Measurements from ENCODE around the gene HERPUD1.

The HERPUD1 gene

GRCh38 chr16:56910654-56911539 lies 21.0 kb upstream of the HERPUD1 start:
- no peak for DNase-seq (ENCODE audit: low spot score)

DNA sequence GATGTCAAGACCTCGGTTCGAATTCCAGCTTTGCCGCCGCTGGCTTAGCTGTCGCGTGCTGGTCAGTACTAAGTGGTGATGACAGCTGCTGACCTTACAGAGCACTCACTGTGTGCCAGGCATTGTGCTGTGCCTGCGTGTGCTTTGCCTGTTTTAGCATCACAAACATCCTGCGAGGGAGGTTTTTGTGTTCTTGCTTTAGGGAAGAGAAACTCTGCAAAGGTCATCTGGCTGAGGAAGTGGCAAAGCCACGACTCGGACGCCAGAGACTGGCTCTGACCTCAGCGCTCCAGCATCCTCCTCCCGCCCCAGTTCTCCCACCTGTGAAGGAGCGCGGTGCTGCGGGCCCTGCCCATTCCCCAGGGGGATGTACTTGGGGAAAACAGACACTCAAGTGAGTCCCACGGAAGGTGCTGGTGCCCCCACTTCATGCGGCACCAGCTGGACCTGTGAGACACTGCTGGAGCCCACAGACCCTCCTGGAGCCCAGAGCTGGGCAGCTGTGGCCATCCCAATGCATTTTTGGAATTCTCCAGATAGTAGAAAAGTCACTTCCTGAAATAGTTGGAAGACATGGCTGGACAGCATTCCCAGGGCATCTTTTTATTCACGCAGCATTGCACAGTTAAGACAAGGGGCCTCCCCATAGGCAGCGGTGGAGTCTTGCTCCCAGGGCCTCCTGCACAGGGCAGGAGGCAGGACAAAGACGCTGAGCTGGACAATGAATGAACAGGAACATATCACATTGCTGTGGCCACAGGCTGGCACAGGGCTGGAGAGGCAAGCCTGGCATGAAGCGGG lies 20.0 kb upstream of the HERPUD1 start:
- DNase-seq (ENCODE audit: low spot score), result peak; percentile 59

GRCh38 chr16:56912746-56913708 lies 18.9 kb upstream of the HERPUD1 start:
- DNase-seq (ENCODE audit: low spot score), result no peak

DNA sequence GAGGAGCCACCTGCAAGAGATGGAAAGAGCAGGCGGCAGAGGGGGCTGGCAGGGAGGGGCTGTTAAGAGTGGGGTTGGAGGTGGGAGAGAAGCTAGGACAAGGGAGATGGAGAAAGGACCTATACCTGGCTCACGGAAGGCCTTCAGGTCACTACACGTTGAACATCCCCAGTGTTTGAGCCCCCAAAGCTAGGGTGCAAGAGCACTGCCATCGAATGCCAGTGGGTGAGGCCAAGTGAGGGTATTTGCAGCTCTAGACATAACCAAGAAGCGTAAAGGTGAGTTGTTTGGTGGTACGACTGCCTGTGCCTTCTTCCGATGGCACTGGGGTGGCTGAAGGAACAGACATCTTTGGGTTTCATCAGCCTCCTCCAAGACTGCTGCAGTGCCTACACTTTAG lies 17.0 kb upstream of the HERPUD1 start:
- no peak for DNase-seq (ENCODE audit: low spot score)

- no peak for DNase-seq (ENCODE audit: low spot score)
Observed at GRCh38 chr16:56915336-56916119, 16.4 kb upstream of the HERPUD1 start.

- peak; percentile 85 for DNase-seq (ENCODE audit: low spot score)
Observed at GRCh38 chr16:56916571-56917403, 15.2 kb upstream of the HERPUD1 start.

- DNase-seq (ENCODE audit: low spot score), result no peak
Observed at GRCh38 chr16:56918467-56919012, 13.4 kb upstream of the HERPUD1 start.

DNA sequence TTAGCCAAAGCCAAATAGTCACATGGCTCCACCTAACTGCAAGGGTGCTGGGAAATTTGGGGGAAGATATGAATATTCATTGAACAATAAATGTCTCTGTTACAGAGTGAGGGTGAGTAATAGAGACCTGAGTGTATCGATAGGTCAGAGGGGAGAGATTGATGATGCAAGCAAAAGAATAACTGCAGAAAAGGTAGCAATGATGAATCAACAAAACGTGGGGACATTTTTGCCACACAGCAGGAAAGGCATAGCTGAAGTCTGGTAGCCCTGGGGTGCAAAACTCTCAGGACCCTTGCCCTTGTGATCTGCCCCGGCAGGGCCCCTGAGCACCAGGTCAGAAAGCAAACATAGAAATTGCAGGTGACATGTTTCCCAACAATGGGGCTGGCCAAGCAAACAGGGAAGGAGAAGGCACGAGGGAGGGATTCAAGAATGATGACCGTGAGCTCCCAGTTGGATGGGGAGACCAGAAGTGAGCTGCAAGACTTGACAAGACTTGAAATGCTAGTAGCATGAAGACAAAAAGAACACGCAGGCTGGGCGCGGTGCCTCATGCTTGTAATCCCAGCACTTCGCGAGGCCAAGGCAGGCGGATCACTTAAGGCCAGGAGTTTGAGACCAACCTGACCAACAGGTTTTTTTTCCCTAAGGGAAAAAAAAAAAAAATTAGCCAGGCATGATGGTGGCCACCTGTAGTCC lies 12.7 kb upstream of the HERPUD1 start:
- no peak for DNase-seq (ENCODE audit: low spot score)

- no peak for DNase-seq (ENCODE audit: low spot score)
Observed at GRCh38 chr16:56921571-56921970, 10.4 kb upstream of the HERPUD1 start.

- no peak for DNase-seq (ENCODE audit: low spot score)
Observed at GRCh38 chr16:56923481-56924091, 8.4 kb upstream of the HERPUD1 start.

GRCh38 chr16:56927471-56927870 lies 4.5 kb upstream of the HERPUD1 start:
- DNase-seq (ENCODE audit: low spot score), result peak; percentile 9

DNA sequence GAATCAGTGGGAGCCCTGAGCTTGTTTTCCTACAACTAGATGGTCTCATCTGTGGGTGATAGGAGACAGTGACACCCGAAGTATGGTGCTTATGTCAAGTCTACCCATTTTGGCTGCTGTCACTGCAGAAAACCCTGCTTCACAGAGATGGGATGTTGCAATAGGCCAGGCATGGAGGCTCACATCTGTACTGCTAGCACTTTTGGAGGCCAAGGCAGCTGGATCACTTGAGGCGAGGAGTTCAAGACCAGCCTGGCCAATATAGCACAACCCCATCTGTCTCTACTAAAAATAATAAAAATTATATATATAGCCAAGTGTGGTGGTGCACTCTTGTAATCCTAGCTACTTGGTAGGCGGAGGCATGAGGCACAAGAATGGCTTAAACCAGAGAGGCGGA lies 2.3 kb upstream of the HERPUD1 start:
- peak; percentile 60 for DNase-seq (ENCODE audit: low spot score)

DNA sequence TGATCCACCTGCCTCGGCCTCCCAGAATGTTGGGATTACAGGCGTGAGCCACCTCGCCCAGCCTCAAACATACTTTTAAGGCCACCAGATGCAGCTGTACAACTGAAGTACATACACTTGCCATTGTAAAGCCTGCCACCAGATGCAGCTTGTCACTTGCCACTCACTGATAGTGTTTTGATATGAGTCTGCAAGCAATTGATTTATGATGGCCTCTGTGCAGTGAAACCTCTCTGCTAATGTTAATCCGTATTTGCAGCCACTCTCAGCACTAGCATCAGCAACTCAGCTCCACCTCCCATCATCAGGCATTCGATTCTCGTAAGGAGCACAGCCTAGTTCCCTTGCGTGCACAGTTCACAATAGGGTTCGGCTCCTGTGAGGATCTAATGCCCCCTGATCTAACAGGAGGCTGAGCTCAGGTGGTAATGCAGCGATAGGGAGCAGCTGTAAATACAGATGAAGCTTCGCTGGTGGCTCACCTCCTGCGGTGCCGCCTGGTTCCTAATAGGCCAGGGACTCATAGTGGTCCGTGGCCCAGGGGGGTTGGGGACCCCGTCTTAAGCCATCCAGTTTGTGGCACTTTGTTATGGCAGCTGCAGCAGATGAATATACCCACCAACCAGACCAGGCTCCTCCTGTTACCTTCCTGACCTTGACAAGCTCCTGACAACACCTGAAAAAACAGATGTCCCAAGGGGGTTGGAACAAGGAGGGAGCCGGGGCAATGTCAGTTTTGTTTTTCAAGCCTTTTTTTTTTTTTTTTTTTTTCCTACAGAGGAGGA lies 1.3 kb upstream of the HERPUD1 start:
- peak; percentile 80 for DNase-seq (ENCODE audit: low spot score)

- DNase-seq (ENCODE audit: low spot score), result peak; percentile 94
Observed at GRCh38 chr16:56931271-56931891, 561 bp upstream of the HERPUD1 start.

DNA sequence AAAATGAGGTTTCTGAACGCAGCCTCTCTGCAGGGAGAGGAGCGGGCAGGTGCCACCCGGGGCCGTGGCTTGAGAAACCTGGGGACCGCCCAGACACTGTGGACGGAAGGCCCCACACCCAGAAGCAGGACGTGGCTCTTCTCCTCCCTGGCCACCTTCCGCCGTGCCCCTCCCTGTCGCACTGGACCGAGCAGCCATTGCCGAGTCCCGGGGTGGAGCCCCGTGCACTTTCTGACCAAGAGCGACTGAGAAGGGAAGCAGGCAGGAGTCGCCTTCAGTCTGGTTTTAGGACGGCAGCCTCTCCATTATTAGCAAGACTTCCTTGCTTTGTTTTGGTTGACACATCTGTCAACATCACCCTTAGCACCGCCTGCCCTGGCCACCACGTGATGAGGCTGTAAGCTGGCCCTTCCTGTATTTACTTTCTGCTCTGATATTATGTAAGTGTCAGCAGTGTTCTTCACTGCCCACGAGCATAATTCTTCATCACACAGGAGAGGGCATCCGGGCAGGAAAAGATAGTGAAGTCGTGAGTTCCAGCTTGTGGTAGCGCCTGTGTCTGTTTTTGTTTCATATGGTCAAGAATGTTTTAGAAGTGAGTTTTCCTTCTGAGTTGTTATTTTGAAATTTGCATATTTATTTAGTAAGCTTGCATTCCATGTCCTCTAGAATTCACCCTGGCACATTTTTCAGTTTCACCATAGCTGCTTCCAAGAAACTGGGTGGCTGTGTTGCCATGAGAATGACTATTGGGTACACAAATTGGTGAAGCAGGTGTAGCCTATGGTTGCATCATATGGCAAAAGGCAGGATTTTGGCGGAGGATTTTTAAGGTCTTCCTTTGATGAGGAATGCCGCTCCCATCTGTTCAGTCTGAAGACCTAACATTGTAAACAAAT lies 1.0 kb downstream of the HERPUD1 start:
- peak; percentile 75 for DNase-seq (ENCODE audit: low spot score)

DNA sequence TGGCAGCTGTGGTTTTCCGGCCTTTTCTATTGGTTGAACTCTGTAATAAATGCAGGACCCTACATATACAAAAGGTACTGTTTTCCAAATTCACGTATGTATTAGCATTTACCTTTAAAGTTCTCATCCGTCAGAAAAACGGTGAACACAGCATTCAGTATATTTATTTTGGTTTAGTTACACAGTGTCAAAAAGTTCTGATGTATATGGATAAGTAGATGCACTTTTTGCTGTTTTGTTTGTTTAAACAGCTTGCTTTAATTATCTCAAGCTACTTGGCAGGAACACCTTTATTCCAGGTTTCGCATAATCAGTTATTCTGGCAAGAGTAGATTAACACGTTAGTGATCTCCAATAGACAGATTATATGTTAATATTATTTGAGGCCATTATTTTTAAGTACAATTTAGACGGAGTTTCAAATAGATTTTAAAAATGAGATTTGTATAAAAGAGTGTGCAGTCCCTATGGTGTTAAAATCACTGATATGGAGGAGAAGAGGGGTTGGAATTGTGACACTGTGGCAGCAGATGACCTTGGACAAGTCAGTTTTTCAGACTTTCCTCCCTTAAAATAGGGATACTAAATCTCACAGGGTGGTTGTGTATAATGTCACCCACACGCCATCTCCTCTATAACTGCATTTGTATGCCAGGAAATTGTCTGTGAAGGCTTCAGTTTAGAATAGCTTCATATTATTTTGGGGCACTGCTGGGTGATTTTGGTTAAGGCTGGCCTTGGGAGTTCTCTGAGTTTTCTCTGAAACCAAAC lies 2.1 kb downstream of the HERPUD1 start:
- peak; percentile 45 for DNase-seq (ENCODE audit: low spot score)

Data from NAMALWA (cell line).